Activated gamma-delta T cell treated with anti-CD3 and anti-CD28 coated beads, Interleukin-2, amount 50 U/mL, for 16 hours (primary cell): Measurements from ENCODE around the gene RUNX3.
"Not testable (repeated sequence)": the region's sequence is repeated elsewhere in the genome, so short reads cannot be mapped to it uniquely, and the experiment has no call there.

Experiments
- DNase-seq: peaks from one replicate; pipeline ENCODE4 v3.0.0-alpha.2; 2020; ENCODE audit warnings: low read depth

The RUNX3 gene

DNA sequence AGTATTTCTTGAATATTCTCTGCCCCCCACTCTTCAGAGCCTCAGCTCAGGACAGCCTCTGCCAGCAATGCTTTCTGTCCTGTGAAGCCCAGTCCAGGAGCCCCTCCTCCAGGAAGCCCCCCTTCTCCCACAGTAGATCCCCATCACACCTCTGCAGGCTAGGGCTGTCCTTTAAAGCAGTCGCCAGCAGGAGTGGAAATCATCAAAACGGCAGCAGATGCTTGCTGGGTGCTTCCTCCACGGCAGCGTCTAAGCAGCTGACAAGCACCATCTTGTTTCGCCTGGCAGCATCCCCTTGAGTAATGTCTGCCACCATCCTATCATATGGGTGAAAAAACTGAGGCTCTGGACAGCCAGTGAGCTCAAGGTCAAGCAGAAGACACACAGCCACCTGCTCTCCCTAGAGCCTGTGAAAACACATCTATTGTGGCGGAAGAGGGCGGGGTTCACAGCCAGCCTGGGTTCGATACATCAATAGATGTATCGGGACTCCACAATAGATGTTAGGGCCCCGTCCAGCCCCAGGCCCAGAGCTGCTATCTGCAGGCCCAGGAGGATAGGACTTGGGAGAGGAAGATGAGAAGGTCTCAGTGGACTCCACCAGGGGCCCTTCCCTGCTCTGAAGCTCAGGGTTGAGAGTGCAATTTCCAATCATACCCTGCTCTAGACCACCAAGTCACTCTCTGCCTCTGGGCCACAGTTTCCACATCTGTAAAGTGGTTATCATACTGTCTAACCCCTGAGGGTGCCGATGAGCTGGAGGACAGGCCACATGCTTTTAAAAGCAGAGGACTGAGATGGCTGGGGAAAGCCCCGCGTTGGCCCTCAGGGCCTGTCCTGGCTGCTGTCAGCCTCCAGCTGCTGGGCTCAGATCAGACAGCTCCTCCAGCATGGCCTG is 17.5 kb downstream of the RUNX3 start:
- DNase-seq = no peak

GRCh38 chr1:24911651-24912155 is 18.4 kb downstream of the RUNX3 start:
- DNase-seq = no peak

- peak; percentile 79 for DNase-seq
Observed at GRCh38 chr1:24910751-24911650, 19.1 kb downstream of the RUNX3 start.

GRCh38 chr1:24910210-24910609 is 19.9 kb downstream of the RUNX3 start:
- no peak for DNase-seq

GRCh38 chr1:24909388-24909898 is 20.6 kb downstream of the RUNX3 start:
- DNase-seq = no peak

- no peak for DNase-seq
Observed at GRCh38 chr1:24908591-24909259, 21.4 kb downstream of the RUNX3 start.

DNA sequence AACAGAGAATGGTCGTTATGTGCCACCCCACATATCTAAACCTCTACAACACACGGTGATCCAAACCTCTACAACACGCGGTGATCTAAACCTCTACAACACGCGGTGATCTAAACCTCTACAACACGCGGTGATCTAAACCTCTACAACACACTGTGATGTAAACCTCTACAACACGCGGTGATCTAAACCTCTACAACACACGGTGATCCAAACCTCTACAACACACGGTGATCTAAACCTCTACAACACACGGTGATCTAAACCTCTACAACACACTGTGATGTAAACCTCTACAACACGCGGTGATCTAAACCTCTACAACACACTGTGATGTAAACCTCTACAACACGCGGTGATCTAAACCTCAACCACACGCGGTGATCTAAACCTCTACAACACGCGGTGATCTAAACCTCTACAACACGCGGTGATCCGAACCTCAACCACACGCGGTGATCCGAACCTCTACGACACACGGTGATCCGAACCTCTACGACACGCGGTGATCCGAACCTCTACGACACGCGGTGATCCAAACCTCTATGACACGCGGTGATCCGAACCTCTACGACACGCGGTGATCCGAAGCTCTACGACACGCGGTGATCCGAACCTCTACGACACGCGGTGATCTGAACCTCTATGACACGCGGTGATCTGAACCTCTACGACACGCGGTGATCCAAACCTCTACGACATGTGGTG is 22.3 kb downstream of the RUNX3 start:
- not testable (repeated sequence) for DNase-seq

DNA sequence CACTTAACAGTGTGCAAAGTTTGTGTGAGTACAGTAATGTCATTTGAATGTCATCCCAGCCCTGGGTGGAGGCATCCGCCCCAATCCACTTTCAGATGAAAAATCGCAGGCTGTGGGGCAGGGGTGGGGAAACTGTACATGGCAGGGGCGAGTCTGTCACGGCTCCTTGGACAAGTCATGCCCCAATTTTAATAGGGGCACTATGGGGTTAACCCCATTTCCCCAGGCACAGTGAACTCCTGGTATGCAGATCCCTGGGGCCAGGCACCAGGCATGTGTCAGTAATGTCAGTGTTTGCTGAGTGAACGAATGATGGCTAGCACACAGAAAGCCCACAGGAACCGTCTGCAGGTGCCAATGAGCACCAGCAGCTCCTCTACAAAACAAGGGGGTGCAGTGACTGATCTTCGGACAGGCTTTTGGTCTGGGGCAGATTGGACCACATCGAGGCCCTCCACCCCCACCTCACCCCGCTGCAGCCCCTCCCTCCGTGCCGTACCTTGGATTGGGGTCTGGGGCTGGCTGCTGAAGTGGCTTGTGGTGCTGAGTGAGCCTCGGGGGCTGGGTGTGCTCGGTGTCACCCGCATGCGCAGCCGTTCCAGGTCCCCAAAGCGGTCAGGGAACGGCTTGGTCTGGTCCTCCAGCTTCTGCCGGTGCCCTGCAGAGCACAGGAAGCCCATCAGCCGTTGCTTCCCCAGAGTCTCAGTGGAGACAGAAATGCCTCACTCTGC is 23.2 kb downstream of the RUNX3 start:
- no peak for DNase-seq

- DNase-seq = no peak
Observed at GRCh38 chr1:24905979-24906720, 23.9 kb downstream of the RUNX3 start.

- DNase-seq = no peak
Observed at GRCh38 chr1:24905355-24905978, 24.6 kb downstream of the RUNX3 start.

- DNase-seq = no peak
Observed at GRCh38 chr1:24904731-24905354, 25.2 kb downstream of the RUNX3 start.

- DNase-seq = no peak
Observed at GRCh38 chr1:24903955-24904730, 25.9 kb downstream of the RUNX3 start.

DNA sequence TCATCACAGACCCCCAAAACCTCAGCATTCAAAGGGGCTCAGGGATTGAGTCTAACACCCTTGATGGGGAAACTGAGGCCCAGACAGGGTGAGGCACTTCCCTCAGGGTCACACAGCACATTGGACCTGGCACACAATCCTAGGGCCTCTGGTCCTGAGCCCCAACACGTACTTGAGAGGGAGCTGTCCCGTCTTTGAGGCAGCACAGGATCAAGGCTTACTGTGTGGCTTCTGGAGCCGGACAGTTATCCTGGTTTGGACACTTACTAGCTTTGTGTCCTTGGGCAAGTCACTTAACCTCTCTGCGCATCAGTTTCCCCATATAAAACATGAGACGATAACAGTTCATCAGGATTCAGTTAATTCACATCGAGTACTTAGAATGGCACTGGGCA is 26.5 kb downstream of the RUNX3 start:
- DNase-seq = no peak

DNA sequence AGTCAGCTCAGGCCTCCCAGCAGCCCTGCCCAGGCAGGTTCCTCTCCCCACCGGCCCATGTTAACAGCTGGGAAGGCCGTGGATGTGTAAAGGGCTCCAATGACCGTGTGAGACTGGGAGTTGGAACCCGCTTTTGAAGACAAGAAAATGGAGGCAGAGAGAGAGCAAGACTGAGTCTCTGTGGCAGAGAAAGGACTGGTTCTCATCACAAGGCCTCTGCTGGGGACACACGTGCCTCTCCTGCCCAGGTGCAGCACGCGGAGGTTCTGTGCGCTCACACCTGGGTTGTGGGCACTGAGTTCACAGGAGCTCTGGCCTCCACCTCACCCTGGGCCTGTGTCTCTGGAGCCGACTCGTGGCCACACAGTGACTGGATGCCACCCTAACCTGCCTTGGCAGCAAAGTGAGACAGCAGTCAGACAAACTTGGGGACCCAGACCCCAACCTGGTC is 27.0 kb downstream of the RUNX3 start:
- no peak for DNase-seq

DNA sequence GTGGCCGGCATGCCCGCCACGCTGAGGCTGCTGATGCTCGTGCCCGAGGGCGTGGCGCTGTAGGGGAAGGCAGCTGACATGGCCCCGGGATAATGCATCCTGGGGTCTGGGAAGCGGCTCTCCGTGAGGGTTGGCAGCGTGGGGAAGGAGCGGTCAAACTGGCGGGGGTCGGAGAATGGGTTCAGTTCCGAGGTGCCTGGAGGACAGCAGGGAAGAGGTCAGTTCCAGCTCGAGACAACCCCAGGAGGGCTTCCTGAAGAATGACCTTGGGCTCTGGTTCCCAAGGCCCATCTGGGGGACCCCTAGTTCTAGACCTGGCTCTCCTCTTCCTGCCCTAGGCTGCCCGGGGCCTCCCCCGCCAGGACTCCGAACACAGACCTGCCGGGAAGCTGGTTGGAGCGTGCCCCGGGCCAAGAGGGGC is 27.6 kb downstream of the RUNX3 start:
- no peak for DNase-seq

DNA sequence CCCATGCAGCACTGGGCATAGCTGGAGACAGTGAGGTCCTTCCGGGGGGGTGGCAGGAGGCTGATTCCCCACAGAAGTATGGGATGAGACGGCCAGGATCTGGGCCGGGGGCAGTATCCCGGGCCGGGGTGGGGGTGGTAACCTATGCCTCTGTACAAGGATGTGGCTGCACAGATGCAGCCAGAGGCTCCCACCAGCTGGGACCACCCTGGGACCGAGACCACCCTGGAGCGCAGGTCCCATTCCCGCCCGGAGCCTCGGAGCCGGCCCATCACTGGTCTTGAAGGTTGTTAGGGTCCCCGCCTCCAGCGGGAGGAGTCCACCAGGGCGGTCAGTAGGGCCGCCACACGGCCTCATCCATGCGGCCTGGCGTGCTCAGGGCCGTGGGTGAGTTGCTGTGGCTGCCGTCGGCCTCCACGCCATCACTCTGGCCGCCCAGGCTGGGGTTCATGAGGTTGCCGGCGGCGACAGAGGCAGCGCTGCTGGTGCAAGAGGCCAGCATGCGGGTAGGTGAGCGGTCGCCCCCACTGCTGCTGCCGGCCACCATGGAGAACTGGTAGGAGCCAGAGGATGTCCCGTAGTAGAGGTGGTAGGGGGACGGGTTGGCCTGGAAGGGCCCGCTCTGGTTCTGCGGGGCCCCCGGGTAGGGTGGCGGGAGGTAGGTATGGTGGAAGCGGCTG is 28.1 kb downstream of the RUNX3 start:
- no peak for DNase-seq

GRCh38 chr1:24900985-24901781 is 28.9 kb downstream of the RUNX3 start:
- DNase-seq = no peak
